Mucosa of descending colon (tissue), 3 donors: ENCODE results near the gene KCNJ6. TPM values are rescaled to one million over a fixed set of nuclear protein-coding genes. Genes with fewer than 3 reads are reported as not detected.

Experiments used
- ATAC-seq: fragments of 200-7000 bp; cut with Tn5 transposase; one replicate; pipeline ENCODE4 v1.9.1; 2020; ENCODE audit warnings: mild to moderate bottlenecking, moderate library complexity
- DNase-seq, 3 donors: peaks; one replicate each; pipeline ENCODE4 v3.0.0-alpha.2; 2020
- H3K36me3 ChIP-seq: fragments of 200-600 bp; one replicate; pipeline ENCODE4 v1.8.0; 2021; ENCODE audit warnings: low read depth, mild to moderate bottlenecking
- H3K4me1 ChIP-seq: fragments of 200-600 bp; one replicate; pipeline ENCODE4 v1.8.0; 2021; ENCODE audit warnings: low read depth, mild to moderate bottlenecking
- H3K4me3 ChIP-seq: fragments of 200-600 bp; one replicate; pipeline ENCODE4 v1.8.0; 2021; ENCODE audit warnings: mild to moderate bottlenecking
- H3K9me3 ChIP-seq: fragments of 200-600 bp; one replicate; pipeline ENCODE4 v1.8.0; 2021; ENCODE audit warnings: mild to moderate bottlenecking
- intact Hi-C, 2 donors: fragments of 100-400 bp; cut with DNase I in 1 of 2; cut with micrococcal nuclease in 1 of 2; formaldehyde crosslinking; loops; one replicate each; pipeline versions ENCODE4 v1.11.0 to v1.11.1; 2022; cut with DNase I, micrococcal nuclease
- total RNA-seq, 3 donors: library from RNA; stranded (reverse); fragmentation: NEBNext Ultra II Directional in 2 of 3; extraction: Animal tissue kit (Norgen Biotek cat#: 25700) in 2 of 3; gene quantifications; one replicate each; pipeline versions ENCODE4 v1.2.1 to v1.2.4, GENCODE V29; 2021 to 2023
- TF ChIP-seq, protein P1 (sequence below): fragments of 200-600 bp; IDR thresholded peaks from one replicate; pipeline ENCODE4 v1.8.0; 2022; ENCODE audit warnings: antibody characterized with exemption, mild to moderate bottlenecking
- donor health status: DM: no; HTN: no; CAD: no; lungs with moderate emphysema.
- donor health status: DM: no; HTN: no; CAD: no.
- donor health status: DM: no; HTN: yes; CAD: no.

The KCNJ6 gene
- total RNA-seq, 3 donors from 2014 or later = 0.09 to 0.19 (median 0.14) TPM

GRCh38 chr21:37944496-37944895 is 28.2 kb upstream of the KCNJ6 start:
- TF ChIP-seq, protein P1, sequence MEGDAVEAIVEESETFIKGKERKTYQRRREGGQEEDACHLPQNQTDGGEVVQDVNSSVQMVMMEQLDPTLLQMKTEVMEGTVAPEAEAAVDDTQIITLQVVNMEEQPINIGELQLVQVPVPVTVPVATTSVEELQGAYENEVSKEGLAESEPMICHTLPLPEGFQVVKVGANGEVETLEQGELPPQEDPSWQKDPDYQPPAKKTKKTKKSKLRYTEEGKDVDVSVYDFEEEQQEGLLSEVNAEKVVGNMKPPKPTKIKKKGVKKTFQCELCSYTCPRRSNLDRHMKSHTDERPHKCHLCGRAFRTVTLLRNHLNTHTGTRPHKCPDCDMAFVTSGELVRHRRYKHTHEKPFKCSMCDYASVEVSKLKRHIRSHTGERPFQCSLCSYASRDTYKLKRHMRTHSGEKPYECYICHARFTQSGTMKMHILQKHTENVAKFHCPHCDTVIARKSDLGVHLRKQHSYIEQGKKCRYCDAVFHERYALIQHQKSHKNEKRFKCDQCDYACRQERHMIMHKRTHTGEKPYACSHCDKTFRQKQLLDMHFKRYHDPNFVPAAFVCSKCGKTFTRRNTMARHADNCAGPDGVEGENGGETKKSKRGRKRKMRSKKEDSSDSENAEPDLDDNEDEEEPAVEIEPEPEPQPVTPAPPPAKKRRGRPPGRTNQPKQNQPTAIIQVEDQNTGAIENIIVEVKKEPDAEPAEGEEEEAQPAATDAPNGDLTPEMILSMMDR = no peak
- H3K4me3 ChIP-seq = no peak overlapping the region
- intact Hi-C loops = no loop called here
- no peak for DNase-seq
- ATAC-seq = no peak
- H3K4me1 ChIP-seq = no peaks in the 10 kb centered on the region
- H3K36me3 ChIP-seq = no peaks in the 10 kb centered on the region
- H3K9me3 ChIP-seq = no peaks in the 10 kb centered on the region

- intact Hi-C loops = no loop called here
- H3K9me3 ChIP-seq = no peaks in the 10 kb centered on the region
- DNase-seq (no peak), ATAC-seq (no peak)
- no peak overlapping the region for H3K4me3 ChIP-seq
- TF ChIP-seq, protein P1 = no peak
- no peaks in the 10 kb centered on the region for H3K4me1 ChIP-seq
- no peaks in the 10 kb centered on the region for H3K36me3 ChIP-seq
Observed at GRCh38 chr21:37940691-37941090, 24.4 kb upstream of the KCNJ6 start.

DNA sequence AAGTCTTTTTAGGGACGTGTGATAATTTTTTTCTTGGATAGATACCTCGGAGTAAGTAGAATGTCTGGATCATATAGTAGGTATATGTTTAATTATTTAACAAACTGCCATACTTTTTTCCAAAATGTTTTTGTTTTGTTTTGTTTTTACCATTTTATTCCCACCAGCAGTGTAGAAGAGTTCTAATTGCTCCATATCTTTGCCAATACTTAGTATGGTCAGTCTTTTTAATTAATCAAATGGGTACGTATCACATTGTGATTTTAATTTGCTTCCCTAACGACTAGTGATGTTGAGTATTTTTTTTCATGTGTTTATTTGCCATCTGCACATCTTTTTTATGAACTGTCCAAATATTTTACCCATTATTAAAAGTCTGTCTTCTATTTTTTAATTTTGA is 23.6 kb upstream of the KCNJ6 start:
- Histone ChIP-seq H3K36me3 (no peaks in the 10 kb centered on the region), H3K4me1 (no peaks in the 10 kb centered on the region), H3K4me3 (no peak overlapping the region), H3K9me3 (no peaks in the 10 kb centered on the region)
- intact Hi-C loops = no loop called here
- no peak for ATAC-seq
- TF ChIP-seq, protein P1 = no peak
- DNase-seq = no peak

DNA sequence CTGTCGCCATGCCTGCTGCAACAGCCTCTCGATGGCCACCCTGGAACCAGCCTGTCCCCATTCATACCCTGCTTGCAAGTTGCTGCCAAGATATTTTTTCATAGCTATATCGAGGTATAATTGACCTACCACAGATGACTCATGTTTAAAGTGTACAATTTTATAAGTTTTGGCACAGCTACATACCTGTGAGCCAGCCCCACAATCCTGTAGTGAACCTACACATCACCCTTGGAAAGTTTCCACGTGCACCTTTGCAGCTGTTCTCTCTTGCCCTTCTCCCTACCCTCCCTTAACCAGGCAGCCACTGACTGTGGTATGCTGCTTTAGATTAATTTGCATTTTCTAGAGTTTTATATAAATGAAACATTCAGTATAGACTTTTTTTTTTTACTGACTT is 23.0 kb upstream of the KCNJ6 start:
- H3K4me1 ChIP-seq = no peaks in the 10 kb centered on the region
- TF ChIP-seq, protein P1 = no peak
- H3K9me3 ChIP-seq = no peaks in the 10 kb centered on the region
- ATAC-seq (peak; percentile 82), DNase-seq (peak in 1 of 3 donors; percentile 54)
- H3K4me3 ChIP-seq = no peak overlapping the region
- H3K36me3 ChIP-seq = no peaks in the 10 kb centered on the region
- intact Hi-C loops = no loop called here

GRCh38 chr21:37937668-37938067 is 21.4 kb upstream of the KCNJ6 start:
- TF ChIP-seq, protein P1 = no peak
- DNase-seq (no peak), ATAC-seq (no peak)
- intact Hi-C loops = no loop called here
- H3K9me3 ChIP-seq = peaks cover 6% of the 10 kb centered on the region
- H3K36me3 ChIP-seq = no peaks in the 10 kb centered on the region
- H3K4me3 ChIP-seq = no peak overlapping the region
- no peaks in the 10 kb centered on the region for H3K4me1 ChIP-seq
